T47D (cell line): ENCODE results near the gene CLINT1.
A peak's percentile ranks its signal among the peaks of the same experiment; 100 is the strongest.
"Not testable (repeated sequence)": the region's sequence is repeated elsewhere in the genome, so short reads cannot be mapped to it uniquely, and the experiment has no call there.

Source experiments
- DNase-seq, 2 experiments: peaks; one replicate each; pipeline versions ENCODE4 v3.0.0 to v3.0.0-alpha.2; 2011 to 2012; ENCODE audit warnings: low read depth in 1 of 2, low spot score in 1 of 2
- JUND ChIP-seq: IDR thresholded peaks from 2 replicates; pipeline ENCODE4 v1.6.1; 2012; ENCODE audit warnings: low read depth
- in situ Hi-C: cut with HindIII; loops from 2 replicates; pipeline ENCODE4 v1.10.0; 2016; ENCODE audit warnings: low sequenced_read_pairs, low pct_unique_long_range_greater_than_20kb

The CLINT1 gene

DNA sequence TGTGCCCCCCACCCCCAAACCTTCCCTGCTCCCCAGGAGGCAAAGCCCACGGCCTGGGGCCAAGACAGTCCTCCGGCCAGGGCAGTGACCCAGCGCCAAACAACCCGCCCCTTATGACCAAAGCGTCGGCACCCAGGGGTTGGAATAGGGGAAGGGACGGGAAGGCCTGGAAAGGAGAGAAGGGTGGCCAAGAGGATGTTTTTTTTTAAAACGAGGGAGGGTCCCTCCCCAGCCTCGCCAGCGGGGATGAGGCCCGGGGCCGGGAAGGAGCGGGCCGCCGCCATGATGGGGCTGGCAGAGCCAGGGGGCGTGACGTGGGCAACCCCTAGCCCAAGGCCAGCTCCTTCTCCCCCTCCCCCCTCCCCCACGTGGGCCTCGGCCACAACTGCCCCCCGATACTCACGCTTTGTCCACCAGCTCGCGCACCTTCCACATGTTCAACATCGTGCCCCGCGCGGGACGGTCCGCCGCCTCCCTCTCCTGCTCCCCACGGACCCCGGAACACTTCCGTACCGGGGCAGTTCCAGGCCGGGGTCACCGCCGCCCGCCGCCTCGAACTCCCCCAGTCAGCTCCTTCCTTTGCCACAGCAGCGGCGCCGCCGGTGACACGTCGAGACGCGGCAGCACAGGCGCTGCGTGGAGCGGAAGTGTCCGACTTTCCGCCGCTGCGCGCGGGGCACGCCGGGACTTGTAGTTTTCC, at the start of gene CLINT1:
Gene CLINT1, minus strand, starts transcription at position 619 of the 700 bp plus-strand sequence. Its CDS starts 175 bp downstream, at position 444.
- peak; percentile 95 for DNase-seq
- TF ChIP-seq JUND, result no peak
- in situ Hi-C loops, result no loop called here

DNA sequence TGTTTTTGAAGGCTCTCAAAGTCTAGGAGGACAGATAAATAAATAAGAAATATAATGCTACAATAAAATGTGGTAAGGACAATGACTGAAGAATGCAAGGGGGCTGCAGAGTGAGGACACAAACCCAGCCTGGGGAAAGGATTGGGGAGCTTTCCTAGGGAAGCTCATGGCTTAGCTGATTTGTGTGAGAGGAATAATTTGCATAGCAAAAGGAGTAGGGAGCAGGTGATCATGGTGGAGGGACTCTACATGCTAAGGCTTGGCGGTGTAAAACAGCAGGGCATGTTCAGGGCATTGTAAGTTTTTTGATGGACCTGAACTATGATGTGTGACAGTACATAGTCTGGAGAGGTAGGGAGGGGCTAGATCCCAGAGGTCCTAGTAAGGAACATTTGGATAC, 49.5 kb upstream of the CLINT1 start:
- no peak for DNase-seq
- no peak for TF ChIP-seq JUND
- in situ Hi-C loops, result no loop called here

DNA sequence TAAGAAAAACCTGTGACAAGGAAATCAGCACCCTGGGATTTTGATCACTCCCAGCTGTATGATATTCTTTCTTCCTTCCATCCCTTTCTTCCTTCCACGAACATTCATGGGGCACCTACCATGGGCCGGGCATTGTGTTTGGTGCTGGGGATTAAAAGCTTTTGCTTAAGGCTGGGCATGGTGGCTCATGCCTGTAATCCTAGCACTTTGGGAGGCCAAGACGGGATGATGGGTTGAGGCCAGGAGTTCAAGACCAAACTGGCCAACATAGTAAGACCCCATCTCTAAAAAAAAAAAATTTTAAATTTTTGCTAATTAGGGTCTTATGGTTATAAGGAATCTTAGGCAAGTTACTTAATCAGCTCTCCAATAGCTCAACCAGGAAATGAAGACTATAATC, 48.5 kb upstream of the CLINT1 start:
- no peak for TF ChIP-seq JUND
- in situ Hi-C loops, result no loop called here
- DNase-seq, result no peak

DNA sequence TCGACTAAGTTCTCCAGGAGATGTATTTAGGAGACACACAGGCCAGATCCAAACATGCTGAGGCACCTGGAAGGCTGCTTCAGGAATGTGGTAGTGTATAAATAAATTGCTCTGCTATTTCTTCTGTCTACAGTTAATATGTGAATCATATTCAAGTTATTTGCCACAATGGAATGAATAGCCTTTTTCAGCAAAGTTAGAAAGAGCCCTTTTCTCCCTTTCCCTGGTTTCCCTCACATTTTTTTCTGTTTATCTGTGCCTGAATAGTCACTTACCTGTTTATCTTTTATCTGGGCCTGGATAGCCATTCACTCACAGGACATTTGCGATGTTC, 44.1 kb upstream of the CLINT1 start:
- in situ Hi-C loops, result no loop called here

DNA sequence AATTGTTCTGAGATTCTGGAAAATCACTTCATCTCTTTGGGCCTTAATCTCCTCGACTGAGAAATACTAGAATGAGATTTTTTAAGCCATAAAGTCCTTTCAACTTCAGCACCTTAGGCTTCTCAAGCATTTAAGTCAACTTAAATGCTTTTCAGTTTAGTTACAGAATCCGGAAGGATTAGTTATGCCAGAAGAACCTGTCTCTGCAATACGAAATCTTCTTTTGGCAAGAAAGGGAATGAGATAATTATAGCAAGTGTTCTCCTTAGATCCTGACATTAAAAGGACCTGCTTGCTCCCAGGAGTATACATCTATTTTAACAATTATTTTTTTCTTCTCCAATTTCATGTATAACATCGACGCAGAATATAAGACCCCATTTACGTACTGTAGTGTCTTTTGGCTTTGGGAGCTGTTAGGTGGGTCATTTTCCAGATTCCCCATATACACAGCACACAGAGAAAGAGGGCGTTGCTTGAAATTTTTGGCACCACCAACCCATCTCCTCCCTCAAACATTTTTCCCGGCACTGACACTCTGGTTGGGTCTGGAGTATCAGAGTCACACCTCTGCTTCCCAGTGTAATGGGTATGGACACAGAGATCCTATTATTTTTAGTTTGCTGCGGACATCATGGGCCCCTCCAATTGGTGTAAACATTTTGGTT, 43.6 kb upstream of the CLINT1 start:
- no peak for DNase-seq
- no peak for TF ChIP-seq JUND
- in situ Hi-C loops, result no loop called here

More for the DNA sequence above, 44.1 kb upstream of the CLINT1 start:
- no peak for DNase-seq
- TF ChIP-seq JUND, result no peak

DNA sequence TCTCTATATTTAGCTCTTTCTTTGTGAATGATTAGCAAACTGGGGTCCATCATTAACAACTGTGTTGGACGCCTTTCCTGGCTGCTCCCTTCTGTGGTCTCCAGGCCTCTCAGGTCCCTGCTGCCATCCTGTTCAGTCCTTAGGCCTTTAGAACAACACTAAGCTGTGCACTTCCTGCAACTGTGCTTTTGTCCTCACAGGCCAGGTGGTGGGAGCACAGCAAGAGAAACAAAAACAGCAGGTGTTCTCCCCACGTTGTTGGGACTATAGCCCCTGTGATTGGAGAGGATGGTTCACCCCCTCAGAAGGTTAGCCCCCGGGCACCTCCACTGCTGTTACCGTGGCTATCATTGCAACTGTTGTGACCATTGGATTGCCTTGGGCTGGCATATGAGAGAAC, 41.7 kb upstream of the CLINT1 start:
- in situ Hi-C loops, result no loop called here
- no peak for DNase-seq
- TF ChIP-seq JUND, result no peak

DNA sequence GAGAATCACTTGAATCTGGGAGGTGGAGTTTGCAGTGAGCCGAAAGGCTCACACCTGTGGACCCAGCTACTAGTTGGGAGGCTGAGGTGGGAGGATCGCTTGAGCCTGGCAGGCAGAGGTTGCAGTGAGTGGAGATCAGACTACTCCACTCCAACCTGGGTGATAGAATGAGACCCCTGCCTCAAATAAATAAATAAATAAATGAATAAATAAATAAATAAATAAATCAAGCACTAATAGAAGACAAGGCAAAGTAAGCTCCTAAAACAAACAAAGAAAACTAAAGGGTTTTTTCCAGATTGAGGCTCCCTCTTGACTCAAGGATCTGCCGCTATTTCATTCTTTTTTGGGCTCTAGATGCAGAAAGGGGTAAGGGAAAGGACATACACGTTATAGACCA, 34.7 kb upstream of the CLINT1 start:
- no peak for TF ChIP-seq JUND
- DNase-seq, result no peak
- in situ Hi-C loops, result no loop called here

DNA sequence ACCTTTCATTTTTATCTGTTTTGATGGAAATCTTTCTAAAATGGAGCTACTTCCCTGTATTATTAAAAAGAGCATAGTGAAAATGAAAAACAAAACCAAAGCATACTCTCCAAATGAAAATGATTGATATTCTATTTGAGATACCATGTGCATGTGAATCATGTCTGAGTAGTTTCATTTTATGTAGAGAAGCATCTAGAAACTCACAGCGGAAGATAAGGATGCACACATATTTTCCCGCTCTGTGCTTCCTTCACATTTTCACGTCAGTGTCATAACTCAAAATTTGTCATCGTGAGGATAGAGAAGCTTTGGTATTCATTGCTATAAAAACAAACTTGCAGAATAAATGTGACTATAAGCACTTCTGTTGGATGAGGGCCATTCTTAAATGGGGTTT, 34.0 kb upstream of the CLINT1 start:
- in situ Hi-C loops, result no loop called here
- no peak for DNase-seq
- TF ChIP-seq JUND, result no peak

DNA sequence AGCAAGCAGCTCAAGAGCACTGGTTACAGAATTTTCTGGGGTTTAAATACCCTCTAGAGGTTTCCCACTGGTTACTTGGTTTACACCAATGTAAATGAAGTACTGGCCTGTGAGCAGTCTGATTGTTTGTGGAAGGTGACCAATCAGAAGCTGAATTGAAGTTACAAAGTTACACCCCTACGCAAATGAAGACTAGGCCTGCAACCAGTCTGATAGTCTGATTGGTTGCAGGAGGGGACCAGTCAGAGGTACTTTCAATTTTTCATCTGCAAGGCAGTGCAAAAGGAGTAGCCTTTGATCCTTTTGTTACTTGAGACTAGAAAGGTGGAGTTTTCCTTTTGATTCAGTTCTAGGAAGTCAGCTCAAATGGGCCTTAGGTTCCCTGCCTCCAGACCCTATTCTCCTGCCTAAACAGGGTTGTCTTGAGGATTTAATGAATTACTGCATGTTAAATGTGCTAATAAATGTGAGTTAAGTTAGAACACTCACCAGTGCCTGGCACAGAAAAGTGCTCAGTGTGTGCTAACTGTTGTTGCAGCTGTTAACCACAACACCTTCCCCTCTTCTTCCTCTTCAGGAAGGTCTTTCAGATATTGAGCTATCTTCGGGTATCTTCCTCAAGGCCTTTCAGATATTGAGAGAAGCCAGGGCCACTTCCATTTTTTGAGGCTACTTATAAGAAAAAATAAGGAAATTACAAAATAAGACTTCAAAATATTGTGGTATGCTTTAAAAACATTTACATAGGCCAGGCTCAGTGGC, 32.1 kb upstream of the CLINT1 start:
- in situ Hi-C loops, result no loop called here
- DNase-seq, result peak in 1 of 2 experiments; percentile 73
- TF ChIP-seq JUND, result no peak

DNA sequence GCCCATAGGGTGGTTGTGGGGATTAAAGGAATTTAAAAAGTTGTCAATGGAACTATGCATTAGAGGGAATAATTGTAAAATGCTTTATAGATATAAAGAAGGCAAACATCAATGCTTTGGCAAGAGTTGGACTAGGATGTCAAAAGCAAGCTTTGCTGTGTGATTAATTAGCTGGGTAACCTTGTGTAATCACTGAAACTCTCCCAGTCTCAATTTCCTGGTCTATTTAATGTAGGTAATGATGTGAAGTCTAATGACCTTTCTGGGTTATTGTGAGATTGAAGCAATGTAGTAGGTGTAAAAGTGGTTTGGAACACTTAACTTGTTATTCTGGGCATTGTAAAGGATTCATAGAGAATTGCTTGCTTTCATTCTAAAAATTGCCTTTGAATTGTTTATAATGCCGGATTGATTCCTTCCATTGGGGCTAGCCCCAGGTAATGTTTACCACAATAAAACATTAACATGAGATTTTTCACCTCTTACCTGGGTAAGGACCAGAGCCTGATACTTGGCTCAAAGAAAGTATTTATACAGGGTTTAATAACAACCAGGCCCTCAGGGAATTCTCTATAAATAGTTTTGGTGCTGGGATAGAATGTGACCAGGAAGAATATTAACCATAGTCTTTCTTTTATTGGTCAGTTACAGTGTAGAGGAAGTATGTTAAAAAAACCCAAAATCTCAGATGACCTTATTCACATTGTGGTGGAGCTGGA, 30.0 kb upstream of the CLINT1 start:
- TF ChIP-seq JUND, result no peak
- peak; percentile 24 to 51 for DNase-seq
- in situ Hi-C loops, result no loop called here

DNA sequence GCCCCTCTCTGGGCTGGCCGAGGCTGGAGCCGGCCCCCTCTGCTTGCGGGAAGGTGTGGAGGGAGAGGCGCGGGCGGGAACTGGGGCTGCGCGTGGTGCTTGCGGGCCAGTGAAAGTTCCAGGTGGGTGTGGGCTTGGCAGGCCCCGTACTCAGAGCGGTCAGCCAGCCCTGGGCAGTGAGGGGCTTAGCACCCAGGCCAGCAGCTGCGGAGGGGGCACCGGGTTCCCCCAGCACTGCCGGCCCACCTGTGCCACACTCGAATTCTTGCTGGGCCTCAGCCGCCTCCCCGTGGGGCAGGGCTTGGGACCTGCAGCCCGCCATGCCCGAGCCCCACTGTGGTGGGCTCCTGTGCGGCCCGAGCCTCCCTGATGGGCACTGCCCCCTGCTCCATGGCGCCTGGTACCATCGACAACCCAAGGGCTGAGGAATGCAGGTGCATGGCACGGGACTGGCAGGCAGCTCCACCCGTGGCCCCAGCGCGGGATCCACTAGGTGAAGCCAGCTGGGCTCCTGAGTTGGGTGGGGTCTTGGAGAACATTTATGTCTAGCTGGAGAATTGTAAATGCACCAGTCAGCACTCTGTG, 27.9 kb upstream of the CLINT1 start:
- TF ChIP-seq JUND, result no peak
- in situ Hi-C loops, result no loop called here
- no peak for DNase-seq

DNA sequence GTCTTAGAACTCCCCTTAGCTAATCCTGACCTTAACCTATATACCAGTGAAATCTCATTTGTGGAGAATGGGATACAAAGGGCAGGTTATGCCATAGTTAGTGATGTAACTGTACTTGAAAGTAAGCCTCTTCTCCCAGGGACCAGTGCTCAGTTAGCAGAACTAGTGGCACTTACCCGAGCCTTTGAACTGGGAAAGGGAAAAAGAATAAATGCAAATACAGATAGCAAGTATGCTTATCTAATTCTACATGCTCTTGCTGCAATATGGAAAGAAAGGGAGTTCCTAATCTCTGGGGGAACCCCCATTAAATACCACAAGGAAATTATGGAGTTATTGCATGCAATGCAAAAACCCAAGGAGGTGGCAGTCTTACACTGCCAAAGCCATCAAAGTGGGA, 26.1 kb upstream of the CLINT1 start:
- in situ Hi-C loops, DNase-seq: not testable (repeated sequence)

DNA sequence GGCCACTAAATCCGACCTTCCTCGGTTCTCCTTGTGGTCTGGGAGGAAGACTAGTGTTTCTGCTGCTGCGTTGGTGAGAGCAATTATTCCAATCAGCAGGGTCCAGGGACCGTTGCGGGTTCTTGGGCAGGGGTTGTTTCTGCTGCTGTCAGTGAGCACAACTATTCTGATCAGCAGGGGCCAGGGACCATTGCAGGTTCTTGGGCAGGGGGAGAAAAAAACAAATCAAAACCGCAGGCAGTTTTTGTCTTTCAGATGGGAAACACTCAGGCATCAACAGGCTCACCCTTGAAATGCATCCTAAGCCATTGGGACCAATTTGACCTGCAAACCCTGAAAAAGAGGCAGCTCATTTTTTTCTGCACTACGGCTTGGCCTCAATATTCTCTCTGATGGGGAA, 22.6 kb upstream of the CLINT1 start:
- in situ Hi-C loops, DNase-seq: not testable (repeated sequence)
